KMS-11 (cell line): ENCODE measurements around the gene ALOX15B.

Experiments used
- H2AFZ ChIP-seq: fragments of 200-600 bp; sonication (generic); 2 replicates; pipeline ENCODE4 v1.6.1; 2016; ENCODE audit warnings: antibody characterized with exemption, mixed run types, low read depth
- H3K27ac ChIP-seq: fragments of 200-600 bp; sonication (generic); 2 replicates; pipeline ENCODE4 v1.6.1; 2016; ENCODE audit warnings: mild to moderate bottlenecking, mixed run types
- H3K27me3 ChIP-seq: fragments of 200-600 bp; sonication (generic); 2 replicates; pipeline ENCODE4 v1.6.1; 2017; ENCODE audit warnings: mild to moderate bottlenecking, low read depth, mixed run types, moderate library complexity; ENCODE audit not compliant: insufficient read depth
- H3K36me3 ChIP-seq: fragments of 200-600 bp; sonication (generic); 2 replicates; pipeline ENCODE4 v1.6.1; 2017; ENCODE audit warnings: mild to moderate bottlenecking, mixed run types; ENCODE audit not compliant: insufficient read depth
- H3K4me1 ChIP-seq: fragments of 200-600 bp; sonication (generic); 2 replicates; pipeline ENCODE4 v1.6.1; 2016; ENCODE audit warnings: mild to moderate bottlenecking, low read depth, mixed run types; ENCODE audit not compliant: poor library complexity, severe bottlenecking
- H3K4me2 ChIP-seq: fragments of 200-600 bp; sonication (generic); 2 replicates; pipeline ENCODE4 v1.7.0; 2016; ENCODE audit warnings: mild to moderate bottlenecking, mixed run types
- H3K4me3 ChIP-seq: fragments of 200-600 bp; sonication (generic); IDR thresholded peaks from 2 replicates; pipeline ENCODE4 v1.6.1; 2017; ENCODE audit warnings: low read depth, low read length, mixed read lengths; ENCODE audit not compliant: insufficient read depth
- H3K79me2 ChIP-seq: fragments of 200-600 bp; sonication (generic); 2 replicates; pipeline ENCODE4 v1.6.1; 2016; ENCODE audit warnings: low read depth, mixed run types; ENCODE audit not compliant: insufficient read depth
- H3K9ac ChIP-seq: fragments of 200-600 bp; sonication (generic); 2 replicates; pipeline ENCODE4 v1.6.1; 2016; ENCODE audit warnings: mild to moderate bottlenecking, mixed run types
- H4K20me1 ChIP-seq: fragments of 200-600 bp; sonication (generic); 2 replicates; pipeline ENCODE4 v1.6.1; 2016; ENCODE audit warnings: mild to moderate bottlenecking, mixed run types; ENCODE audit not compliant: insufficient read depth
- CTCF ChIP-seq: fragments of 200-600 bp; sonication (generic); conservative IDR thresholded peaks from 2 replicates; pipeline ENCODE4 v1.6.1; 2017; ENCODE audit warnings: low read depth, mild to moderate bottlenecking, antibody characterized with exemption, low read length, moderate library complexity, mixed read lengths

The ALOX15B gene

GRCh38 chr17:8044819-8045810 is 6.3 kb downstream of the ALOX15B start:
- Histone ChIP-seq H3K27ac (no peak overlapping the region), H3K79me2 (no peaks in the 10 kb centered on the region), H4K20me1 (no peaks in the 10 kb centered on the region), H3K4me3 (no peak overlapping the region), H3K9ac (no peak overlapping the region), H3K4me2 (no peak overlapping the region), H2AFZ (no peak overlapping the region), H3K4me1 (no peaks in the 10 kb centered on the region), H3K36me3 (no peaks in the 10 kb centered on the region), H3K27me3 (no peaks in the 10 kb centered on the region)
- TF ChIP-seq CTCF: no peak

- no peaks in the 10 kb centered on the region for H3K27me3 ChIP-seq
- no peaks in the 10 kb centered on the region for H3K79me2 ChIP-seq
- H3K4me2 ChIP-seq: no peak overlapping the region
- H3K4me1 ChIP-seq: no peaks in the 10 kb centered on the region
- H4K20me1 ChIP-seq: no peaks in the 10 kb centered on the region
- H3K27ac ChIP-seq: no peak overlapping the region
- H3K9ac ChIP-seq: no peak overlapping the region
- H3K4me3 ChIP-seq: no peak overlapping the region
- no peaks in the 10 kb centered on the region for H3K36me3 ChIP-seq
- TF ChIP-seq CTCF: no peak
- no peak overlapping the region for H2AFZ ChIP-seq
Measured at GRCh38 chr17:8046306-8046928, 7.6 kb downstream of the ALOX15B start.

- no peak for TF ChIP-seq CTCF
Measured at GRCh38 chr17:8046929-8047768, 8.3 kb downstream of the ALOX15B start.

GRCh38 chr17:8047769-8048110 is 8.9 kb downstream of the ALOX15B start:
- no peak for TF ChIP-seq CTCF
- Histone ChIP-seq H3K36me3 (no peaks in the 10 kb centered on the region), H3K27ac (no peak overlapping the region), H3K4me2 (no peak overlapping the region), H3K4me1 (no peaks in the 10 kb centered on the region), H3K27me3 (no peaks in the 10 kb centered on the region), H3K4me3 (no peak overlapping the region), H4K20me1 (no peaks in the 10 kb centered on the region), H2AFZ (no peak overlapping the region), H3K79me2 (no peaks in the 10 kb centered on the region), H3K9ac (no peak overlapping the region)

More at GRCh38 chr17:8046929-8047768, 8.3 kb downstream of the ALOX15B start:
- no peak overlapping the region for H3K27ac ChIP-seq
- no peak overlapping the region for H3K4me3 ChIP-seq
- no peaks in the 10 kb centered on the region for H3K36me3 ChIP-seq
- no peak overlapping the region for H3K9ac ChIP-seq
- H4K20me1 ChIP-seq: no peaks in the 10 kb centered on the region
- H3K79me2 ChIP-seq: no peaks in the 10 kb centered on the region
- no peaks in the 10 kb centered on the region for H3K4me1 ChIP-seq
- H3K27me3 ChIP-seq: no peaks in the 10 kb centered on the region
- no peak overlapping the region for H3K4me2 ChIP-seq
- H2AFZ ChIP-seq: no peak overlapping the region
